Measurements from ENCODE around the gene E2F8. TPM values are rescaled to one million over a fixed set of nuclear protein-coding genes. Genes with fewer than 3 reads are reported as not detected.
A peak's percentile ranks its signal among the peaks of the same experiment; 100 is the strongest.

The E2F8 gene
- total and polyA plus RNA-seq, 9 of the 15 experiments (the other 6 are each of a cell fraction or from before 2014, with no cell fraction given) = 6.9 to 23.6 (median 12.1) TPM

DNA sequence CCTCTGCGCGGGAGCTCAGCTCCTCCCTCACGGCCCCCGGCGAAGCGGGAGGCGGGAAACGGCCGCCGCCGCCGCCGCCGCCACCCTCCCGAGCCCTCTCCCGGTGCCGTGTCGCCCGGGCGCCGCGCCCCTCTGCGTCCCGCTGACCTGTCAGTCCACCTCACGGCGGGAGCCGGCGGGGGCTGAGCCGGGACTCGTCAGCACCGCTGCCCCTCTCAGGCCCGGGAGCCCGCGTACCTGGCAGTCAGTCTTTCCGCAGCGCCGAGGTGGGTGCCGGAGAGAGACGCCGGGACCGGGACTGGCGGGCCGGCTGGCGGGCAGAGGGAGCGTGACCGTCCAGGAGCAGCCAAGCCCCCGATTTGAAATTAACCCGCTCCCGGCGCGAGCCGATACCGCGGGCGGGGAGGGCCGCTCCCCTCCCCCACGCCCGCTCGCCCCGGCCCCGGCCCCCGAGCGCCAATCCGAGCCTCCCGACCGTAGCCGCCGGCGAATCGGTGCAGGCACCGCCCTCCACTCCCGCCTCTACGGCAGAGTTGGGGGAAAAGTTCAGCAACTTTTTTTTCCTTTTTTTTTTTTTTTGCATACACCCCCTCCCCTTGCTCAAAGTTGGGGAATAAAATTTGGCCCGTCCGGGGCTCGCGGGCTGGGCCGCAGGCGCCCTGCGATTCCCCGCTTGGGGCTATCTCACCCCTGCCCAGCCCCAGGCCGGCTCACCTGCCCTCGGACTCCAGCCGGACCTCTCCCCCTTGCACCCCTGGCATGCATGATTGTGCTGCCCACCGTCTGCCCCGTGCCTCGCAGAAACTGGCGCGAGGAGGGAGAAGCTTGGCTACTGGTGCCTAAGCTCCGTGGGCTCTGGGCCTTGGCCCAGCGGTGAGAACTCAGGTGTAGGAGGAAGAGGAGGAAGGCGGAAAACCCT lies 774 bp upstream of the E2F8 start (continued):
- TF ChIP-seq, protein P1, sequence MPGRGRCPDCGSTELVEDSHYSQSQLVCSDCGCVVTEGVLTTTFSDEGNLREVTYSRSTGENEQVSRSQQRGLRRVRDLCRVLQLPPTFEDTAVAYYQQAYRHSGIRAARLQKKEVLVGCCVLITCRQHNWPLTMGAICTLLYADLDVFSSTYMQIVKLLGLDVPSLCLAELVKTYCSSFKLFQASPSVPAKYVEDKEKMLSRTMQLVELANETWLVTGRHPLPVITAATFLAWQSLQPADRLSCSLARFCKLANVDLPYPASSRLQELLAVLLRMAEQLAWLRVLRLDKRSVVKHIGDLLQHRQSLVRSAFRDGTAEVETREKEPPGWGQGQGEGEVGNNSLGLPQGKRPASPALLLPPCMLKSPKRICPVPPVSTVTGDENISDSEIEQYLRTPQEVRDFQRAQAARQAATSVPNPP (IDR thresholded peaks at IDR 0.05; ENCODE audit: borderline replicate concordance, insufficient read depth, insufficient read length) = no peak
- TF ChIP-seq, protein P2, sequence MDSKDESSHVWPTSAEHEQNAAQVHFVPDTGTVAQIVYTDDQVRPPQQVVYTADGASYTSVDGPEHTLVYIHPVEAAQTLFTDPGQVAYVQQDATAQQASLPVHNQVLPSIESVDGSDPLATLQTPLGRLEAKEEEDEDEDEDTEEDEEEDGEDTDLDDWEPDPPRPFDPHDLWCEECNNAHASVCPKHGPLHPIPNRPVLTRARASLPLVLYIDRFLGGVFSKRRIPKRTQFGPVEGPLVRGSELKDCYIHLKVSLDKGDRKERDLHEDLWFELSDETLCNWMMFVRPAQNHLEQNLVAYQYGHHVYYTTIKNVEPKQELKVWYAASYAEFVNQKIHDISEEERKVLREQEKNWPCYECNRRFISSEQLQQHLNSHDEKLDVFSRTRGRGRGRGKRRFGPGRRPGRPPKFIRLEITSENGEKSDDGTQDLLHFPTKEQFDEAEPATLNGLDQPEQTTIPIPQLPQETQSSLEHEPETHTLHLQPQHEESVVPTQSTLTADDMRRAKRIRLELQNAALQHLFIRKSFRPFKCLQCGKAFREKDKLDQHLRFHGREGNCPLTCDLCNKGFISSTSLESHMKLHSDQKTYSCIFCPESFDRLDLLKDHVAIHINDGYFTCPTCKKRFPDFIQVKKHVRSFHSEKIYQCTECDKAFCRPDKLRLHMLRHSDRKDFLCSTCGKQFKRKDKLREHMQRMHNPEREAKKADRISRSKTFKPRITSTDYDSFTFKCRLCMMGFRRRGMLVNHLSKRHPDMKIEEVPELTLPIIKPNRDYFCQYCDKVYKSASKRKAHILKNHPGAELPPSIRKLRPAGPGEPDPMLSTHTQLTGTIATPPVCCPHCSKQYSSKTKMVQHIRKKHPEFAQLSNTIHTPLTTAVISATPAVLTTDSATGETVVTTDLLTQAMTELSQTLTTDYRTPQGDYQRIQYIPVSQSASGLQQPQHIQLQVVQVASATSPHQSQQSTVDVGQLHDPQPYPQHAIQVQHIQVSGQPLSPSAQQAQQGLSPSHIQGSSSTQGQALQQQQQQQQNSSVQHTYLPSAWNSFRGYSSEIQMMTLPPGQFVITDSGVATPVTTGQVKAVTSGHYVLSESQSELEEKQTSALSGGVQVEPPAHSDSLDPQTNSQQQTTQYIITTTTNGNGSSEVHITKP (IDR thresholded peaks at IDR 0.05; ENCODE audit: partially characterized antibody) = no peak
- TF ChIP-seq SNRNP70 (optimal IDR thresholded peaks at IDR 0.05; ENCODE audit: low read depth, low read length) (no peak), ZNF695 (CRISPR knock-in tag; IDR thresholded peaks at IDR 0.05) (no peak), NR1H2 (CRISPR knock-in tag; IDR thresholded peaks at IDR 0.05) (no peak), ZBED1 (IDR thresholded peaks at IDR 0.05) (no peak), NONO (IDR thresholded peaks at IDR 0.05; ENCODE audit: low read depth in 2 of 2, low read length in 1 of 2) (peak in 1 of 2 experiments; percentile 70; a peak in 1 of 4 replicates), CLOCK (CRISPR knock-in tag; IDR thresholded peaks at IDR 0.05; ENCODE audit: borderline replicate concordance) (no peak), TRIM24 (IDR thresholded peaks at IDR 0.05) (no peak), FOXA1 (IDR thresholded peaks at IDR 0.05; ENCODE audit: borderline replicate concordance) (no peak), TAL1 (IDR thresholded peaks at IDR 0.05) (no peak), PTTG1 (tag; IDR thresholded peaks at IDR 0.05; ENCODE audit: low read depth) (no peak)
- TF ChIP-seq, protein P3, sequence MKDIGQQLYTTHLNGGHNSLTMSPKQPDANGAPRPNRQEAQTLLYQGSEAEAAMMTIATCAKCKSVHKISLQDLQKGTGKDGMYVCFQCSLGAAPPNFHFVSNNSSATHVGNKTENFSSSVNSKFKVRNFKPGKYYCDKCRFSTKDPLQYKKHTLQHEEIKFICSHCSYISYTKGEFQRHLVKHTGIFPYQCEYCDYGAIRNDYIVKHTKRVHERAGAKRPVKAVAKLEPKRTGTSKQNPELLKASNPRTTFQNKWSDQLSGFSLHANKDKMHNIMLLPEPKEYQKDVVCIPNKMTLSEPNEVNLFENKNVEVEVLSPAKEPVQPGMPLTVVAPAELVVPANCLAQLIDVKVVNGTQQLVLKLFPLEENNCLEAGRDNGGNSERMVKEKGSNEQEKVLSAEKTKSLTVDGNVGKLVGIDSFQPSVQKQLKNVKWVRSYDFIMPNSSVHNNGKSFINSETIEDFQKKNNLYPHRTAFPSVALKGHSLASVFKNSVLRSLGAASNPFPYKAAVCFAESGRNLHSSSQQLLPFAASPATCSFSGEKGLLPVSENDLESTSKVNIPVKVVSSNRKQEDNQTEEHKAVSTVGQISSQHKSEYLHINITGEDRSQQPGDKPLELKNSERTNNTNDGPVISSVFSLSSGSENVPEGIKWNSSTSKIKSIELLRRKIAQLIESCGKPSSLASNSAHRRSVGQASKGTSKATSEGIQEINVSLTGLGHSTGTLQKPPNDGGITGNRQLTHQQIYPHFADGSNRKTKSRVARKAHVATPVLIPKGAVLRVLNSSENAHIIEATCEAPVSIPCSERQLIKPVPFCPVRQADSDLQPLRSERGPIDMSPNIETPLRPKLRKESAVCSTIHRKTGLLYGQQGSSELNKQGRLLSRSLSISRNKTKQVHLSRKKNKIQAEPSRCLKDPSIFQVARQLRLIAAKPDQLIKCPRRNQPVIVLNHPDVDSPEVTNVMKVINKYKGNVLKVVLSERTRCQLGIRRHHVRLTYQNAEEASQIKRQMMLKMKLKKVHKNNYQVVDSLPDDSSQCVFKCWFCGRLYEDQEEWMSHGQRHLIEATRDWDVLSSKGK (CRISPR knock-in tag; IDR thresholded peaks at IDR 0.05) = no peak

Data from K562 (cell line).